HepG2 (cell line): Measurements from ENCODE around the gene LARP4. TPM values are rescaled to one million over a fixed set of nuclear protein-coding genes. Genes with fewer than 3 reads are reported as not detected.

Experiments used
- ATAC-seq: fragments of 200-7000 bp; cut with Tn5 transposase; 3 replicates; pipeline ENCODE4 v1.9.1; 2020; ENCODE audit warnings: mild to moderate bottlenecking, moderate library complexity
- BruUV-seq: library from RNA; stranded (reverse); fragments of 400-500 nt; replicated peaks from 2 replicates; lab custom pipeline; 2021; lab: Mats Ljungman, UMichigan
- CTCF ChIA-PET: fragments of 300-600 bp; formaldehyde crosslinking; extraction: SDS; loops from one replicate; lab custom pipeline; 2021; ENCODE audit warnings: low total read pairs, inconsistent platforms, low intra/inter-chr PET ratio; lab: Yijun Ruan, JAX
- POLR2A ChIA-PET: fragments of 350-600 bp; sonication (Branson Sonifier 250); formaldehyde crosslinking; loops from one replicate; lab custom pipeline; 2020; ENCODE audit warnings: antibody characterized with exemption, inconsistent platforms; lab: Yijun Ruan, JAX
- DNase-seq: peaks from one replicate; pipeline ENCODE4 v3.0.0-alpha.2; 2015; ENCODE audit warnings: low spot score
- FAIRE-seq: peaks from 3 replicates; lab custom pipeline; 2011; peaks lifted over from hg19 to GRCh38; lab: Jason Lieb, UNC
- H2AFZ ChIP-seq: one replicate; pipeline ENCODE4 v1.6.1; 2011; ENCODE audit warnings: low read length, inconsistent platforms
- H3K27ac ChIP-seq: fragments of 300-600 bp; 3 replicates; pipeline ENCODE4 v1.8.0; 2011; ENCODE audit warnings: mixed run types, mild to moderate bottlenecking, mixed read lengths, low read length, inconsistent platforms; ENCODE audit not compliant: insufficient read depth; ENCODE audit errors: extremely low read length
- H3K27me3 ChIP-seq, 2 experiments: fragments of 200-600 bp in 1 of 2; 2 replicates in 1 of 2; 3 replicates in 1 of 2; pipeline versions ENCODE4 v1.6.0 to v1.8.0; 2011; ENCODE audit warnings: low read length in 2 of 2, mild to moderate bottlenecking in 2 of 2, moderate library complexity in 2 of 2, inconsistent platforms in 1 of 2; ENCODE audit not compliant: insufficient read depth in 2 of 2, control insufficient read depth in 1 of 2
- H3K36me3 ChIP-seq, 2 experiments: fragments of 200-600 bp in 1 of 2; replicated peaks in 1 of 2; 2 replicates in 1 of 2; 3 replicates in 1 of 2; pipeline versions ENCODE4 v1.5.1 to v1.8.0; 2011; ENCODE audit warnings: low read length in 2 of 2, inconsistent platforms in 1 of 2; ENCODE audit not compliant: insufficient read depth in 2 of 2, control insufficient read depth in 1 of 2
- H3K4me1 ChIP-seq: 2 replicates; pipeline ENCODE4 v1.5.1; 2012; ENCODE audit warnings: low read length, inconsistent platforms; ENCODE audit not compliant: insufficient read depth
- H3K4me2 ChIP-seq: 2 replicates; pipeline ENCODE4 v1.6.0; 2011; ENCODE audit warnings: low read depth, low read length, inconsistent platforms
- H3K4me3 ChIP-seq, 3 experiments: fragments of 200-600 bp in 1 of 3; sonication (generic), shearing (Covaris generic) in 1 of 3; replicated peaks in 1 of 3; 2 replicates each; pipeline ENCODE4 v1.5.1; 2011 to 2016; ENCODE audit warnings: low read length in 3 of 3, inconsistent platforms in 2 of 3, low read depth in 2 of 3, mild to moderate bottlenecking in 2 of 3, control low read depth in 1 of 3, mixed read lengths in 1 of 3; ENCODE audit not compliant: insufficient read depth in 1 of 3
- H3K79me2 ChIP-seq: one replicate; pipeline ENCODE4 v1.6.1; 2011; ENCODE audit warnings: low read length, inconsistent platforms; ENCODE audit not compliant: insufficient read depth
- H3K9ac ChIP-seq: 2 replicates; pipeline ENCODE4 v1.6.0; 2011; ENCODE audit warnings: mild to moderate bottlenecking, low read depth, low read length, inconsistent platforms; ENCODE audit not compliant: insufficient read depth
- H3K9me3 ChIP-seq: 2 replicates; pipeline ENCODE4 v1.5.1; 2012; ENCODE audit warnings: mild to moderate bottlenecking, low read length
- H4K20me1 ChIP-seq: 2 replicates; pipeline ENCODE4 v1.6.0; 2011; ENCODE audit warnings: inconsistent platforms, mild to moderate bottlenecking, low read length, moderate library complexity; ENCODE audit not compliant: insufficient read depth
- ATF3 ChIP-seq: sonication (generic); formaldehyde crosslinking; IDR thresholded peaks from 2 replicates; pipeline ENCODE4 v1.4.0; 2020; ENCODE audit warnings: missing genetic modification reagents
- EZH2 ChIP-seq: conservative IDR thresholded peaks from 2 replicates; pipeline ENCODE4 v1.6.1; 2012; ENCODE audit warnings: mild to moderate bottlenecking, low read depth, low read length, moderate library complexity
- GPBP1L1 ChIP-seq: sonication (generic); formaldehyde crosslinking; IDR thresholded peaks from 2 replicates; pipeline ENCODE4 v1.5.0; 2020; ENCODE audit warnings: mild to moderate bottlenecking, missing genetic modification reagents
- GTF3A ChIP-seq: sonication (generic); formaldehyde crosslinking; conservative IDR thresholded peaks from 2 replicates; pipeline ENCODE4 v1.4.0; 2020; ENCODE audit warnings: mild to moderate bottlenecking, missing genetic modification reagents
- KLF12 ChIP-seq: sonication (generic); formaldehyde crosslinking; IDR thresholded peaks from 2 replicates; pipeline ENCODE4 v1.4.0; 2020; ENCODE audit warnings: missing genetic modification reagents, borderline replicate concordance
- MLXIP ChIP-seq: sonication (generic); formaldehyde crosslinking; IDR thresholded peaks from 2 replicates; pipeline ENCODE4 v1.9.0; 2021; ENCODE audit warnings: missing genetic modification reagents, borderline replicate concordance
- NFIB ChIP-seq: sonication (generic); formaldehyde crosslinking; IDR thresholded peaks from 2 replicates; pipeline ENCODE4 v1.9.0; 2021; ENCODE audit warnings: missing genetic modification reagents, mild to moderate bottlenecking, borderline replicate concordance
- PBX2 ChIP-seq: IDR thresholded peaks from 2 replicates; pipeline ENCODE4 v1.6.1; 2016; ENCODE audit warnings: control low read depth
- TEF ChIP-seq: sonication (generic); formaldehyde crosslinking; IDR thresholded peaks from 2 replicates; pipeline ENCODE4 v1.5.0; 2020; ENCODE audit warnings: missing genetic modification reagents
- TFDP1 ChIP-seq: IDR thresholded peaks from 2 replicates; pipeline ENCODE4 v1.6.1; 2016; ENCODE audit warnings: missing compliant biosample characterization, missing genetic modification reagents, borderline replicate concordance
- TP53 ChIP-seq: sonication (generic); formaldehyde crosslinking; conservative IDR thresholded peaks from 2 replicates; pipeline ENCODE4 v1.4.0; 2020; ENCODE audit warnings: missing genetic modification reagents
- ZNF704 ChIP-seq: sonication (generic); formaldehyde crosslinking; IDR thresholded peaks from 2 replicates; pipeline ENCODE4 v1.8.1; 2023; ENCODE audit warnings: mild to moderate bottlenecking, inconsistent platforms, moderate library complexity, missing genetic modification reagents, borderline replicate concordance
- WGBS: methylation state at CpG from one replicate; pipeline ENCODE4 v1.1.6; 2017; ENCODE audit warnings: low lambda C conversion rate; 5-methylcytosine and 5-hydroxymethylcytosine counted together
- in situ Hi-C: cut with HindIII; loops from 2 replicates; pipeline ENCODE4 v1.10.0; 2017; ENCODE audit warnings: low pct_unique_long_range_greater_than_20kb; ENCODE audit not compliant: extremely low pct_ligation_motif_present
- intact Hi-C: fragments of 100-400 bp; cut with micrococcal nuclease; formaldehyde crosslinking; loops from one replicate; pipeline ENCODE4 v1.10.0; 2022; ENCODE audit not compliant: unreplicated experiment
- polyA plus RNA-seq, 8 experiments: library from polyadenylated mRNA; depleted of rRNA in 3 of 8; stranded (reverse) in 7 of 8; unstranded in 1 of 8; fragments of >200 nt; fragmentation: Illumina TruSeq in 4 of 8; extraction: Trizol in 4 of 8; gene quantifications; 2 replicates each; pipeline versions ENCODE4 v1.2.1 to v1.2.3, GENCODE V29; 2011 to 2016; ENCODE audit warnings: low read depth in 4 of 8, missing spikeins in 1 of 8, mixed read lengths in 1 of 8; ENCODE audit not compliant: insufficient read depth in 1 of 8
- total RNA-seq, 5 experiments: library from RNA; depleted of rRNA; stranded (reverse); fragments of >200 nt; fragmentation: Illumina TruSeq; extraction: Trizol; gene quantifications; 2 replicates each; pipeline ENCODE4 v1.2.3, GENCODE V29; 2016; ENCODE audit warnings: low read depth in 1 of 5

The LARP4 gene
- total and polyA plus RNA-seq, 2 of the 13 experiments (the other 11 are each of a cell fraction or from before 2014, with no cell fraction given) = 16.4 to 42.7 TPM

GRCh38 chr12:50397117-50397650 lies 3.5 kb upstream of the LARP4 start:
- FAIRE-seq (no peak), ATAC-seq (no peak), DNase-seq (no peak)
- in situ Hi-C loops (no loop called here), intact Hi-C loops (loop anchor here (10.0 kb wide), 1 partner anchor 152 kb away; no protein-coding TSS in a partner anchor)
- Histone ChIP-seq H3K4me3 (no peak overlapping the region), H4K20me1 (no peaks in the 10 kb centered on the region), H3K79me2 (peaks cover 9% of the 10 kb centered on the region), H3K36me3 (no peaks in the 10 kb centered on the region), H3K27me3 (no peaks in the 10 kb centered on the region; a peak in 1 of 5 replicates), H3K9ac (peak overlapping the region; percentile 8; the same call in 1 of the 2 replicates), H2AFZ (no peak overlapping the region), H3K4me2 (peak overlapping the region; percentile 20; the same call in 1 of the 2 replicates), H3K27ac (peak overlapping the region; percentile 49), H3K4me1 (peaks cover 38% of the 10 kb centered on the region), H3K9me3 (no peaks in the 10 kb centered on the region)
- WGBS = 99% methylated on average over 3 of the region's 3 CpGs
- ChIA-PET CTCF (no interaction called here), POLR2A (interaction anchor here (0.5 to 1.2 kb wide), 3 partner anchors 10 to 1162 kb away, joined by 3 to 5 read pairs (median 4); partner anchors contain the start of gene COX14)
- no TSS peak for BruUV-seq
- TF ChIP-seq PBX2 (CRISPR knock-in tag) (no peak), TP53 (no peak), GPBP1L1 (CRISPR knock-in tag) (no peak), KLF12 (CRISPR knock-in tag) (no peak), EZH2 (no peak), NFIB (CRISPR knock-in tag) (no peak), ZNF704 (CRISPR knock-in tag) (no peak), ATF3 (CRISPR knock-in tag) (no peak), MLXIP (CRISPR knock-in tag) (no peak), TFDP1 (CRISPR knock-in tag) (no peak), GTF3A (CRISPR knock-in tag) (no peak), TEF (CRISPR knock-in tag) (no peak)
